Vagina (tissue), 2 donors: ENCODE measurements around the gene HMGB2. TPM values are rescaled to one million over a fixed set of nuclear protein-coding genes. Genes with fewer than 3 reads are reported as not detected.

ENCODE experiments used
- DNase-seq, 2 donors: peaks; one replicate each; pipeline ENCODE4 v3.0.0-alpha.2; 2017; ENCODE audit errors: extremely low spot score in 2 of 2
- H3K27ac ChIP-seq: fragments of 200-600 bp; sonication (generic); one replicate; pipeline ENCODE4 v1.5.1; 2019
- H3K27me3 ChIP-seq: fragments of 200-600 bp; sonication (generic); one replicate; pipeline ENCODE4 v1.5.1; 2019
- H3K36me3 ChIP-seq, 2 donors: fragments of 200-600 bp; sonication (generic); one replicate each; pipeline ENCODE4 v1.5.1; 2017 to 2019
- H3K4me1 ChIP-seq: fragments of 200-600 bp; sonication (generic); one replicate; pipeline ENCODE4 v1.5.1; 2019
- H3K4me3 ChIP-seq, 2 donors: fragments of 200-600 bp; sonication (generic); 1 replicate in 1 of 2; 2 replicates in 1 of 2; pipeline ENCODE4 v1.5.1; 2016 to 2019
- H3K9me3 ChIP-seq: fragments of 200-600 bp; sonication (generic); one replicate; pipeline ENCODE4 v1.5.1; 2019
- CTCF ChIP-seq, 3 experiments: fragments of 450-650 bp in 2 of 3; fragments of 200-600 bp in 1 of 3; sonication (generic) in 1 of 3; IDR thresholded peaks; one replicate each; pipeline ENCODE4 v1.5.1; 2017 to 2019; ENCODE audit warnings: antibody characterized with exemption in 3 of 3, mild to moderate bottlenecking in 2 of 3, moderate library complexity in 2 of 3
- POLR2A ChIP-seq, 2 donors: fragments of 450-650 bp; IDR thresholded peaks; one replicate each; pipeline ENCODE4 v1.6.1; 2017; ENCODE audit warnings: antibody characterized with exemption in 2 of 2, mild to moderate bottlenecking in 2 of 2, moderate library complexity in 2 of 2
- POLR2AphosphoS5 ChIP-seq, 2 donors: sonication (generic); formaldehyde crosslinking; IDR thresholded peaks; one replicate each; pipeline ENCODE4 v1.9.0; 2017; ENCODE audit warnings: antibody characterized with exemption in 2 of 2, mild to moderate bottlenecking in 2 of 2, low read depth in 1 of 2; ENCODE audit not compliant: insufficient read depth in 1 of 2
- intact Hi-C: fragments of 100-400 bp; cut with DNase I; formaldehyde crosslinking; loops from one replicate; pipeline ENCODE4 v1.15.1; 2023
- total RNA-seq: library from RNA; depleted of rRNA; stranded (reverse); fragments of >200 nt; gene quantifications from one replicate; pipeline ENCODE4 v1.2.3, GENCODE V29; 2016

HMGB2 gene
- total RNA-seq, 1 donor from 2014 or later, result 56.7 TPM

DNA sequence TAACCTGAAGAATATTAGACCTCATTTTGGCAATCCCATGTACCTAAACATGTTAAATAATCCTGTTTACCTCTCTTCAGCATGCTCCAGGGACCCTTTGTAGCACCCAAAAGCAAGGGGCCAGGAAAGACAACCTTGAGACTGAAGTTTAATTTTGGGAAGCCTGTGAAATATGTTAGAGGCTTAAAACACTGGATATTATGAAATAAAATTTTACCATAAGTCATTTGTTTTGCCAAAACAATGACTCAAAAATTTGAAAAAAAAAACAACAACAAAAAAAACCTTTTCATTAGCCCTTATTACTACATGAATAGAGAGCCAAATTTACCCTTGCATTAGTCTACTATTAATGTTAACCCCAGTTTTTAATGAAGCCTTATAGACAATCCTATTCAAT, 49.7 kb downstream of the HMGB2 start:
- Histone ChIP-seq H3K36me3 (no peaks in the 10 kb centered on the region), H3K4me1 (no peaks in the 10 kb centered on the region), H3K4me3 (no peak overlapping the region), H3K27ac (no peak overlapping the region), H3K27me3 (no peaks in the 10 kb centered on the region), H3K9me3 (peaks cover 12% of the 10 kb centered on the region)
- intact Hi-C loops, result no loop called here
- TF ChIP-seq POLR2AphosphoS5 (IDR thresholded peaks at IDR 0.05; ENCODE audit: insufficient read depth in 1 of 2, low read depth in 1 of 2) (no peak), CTCF (IDR thresholded peaks at IDR 0.05) (no peak), POLR2A (IDR thresholded peaks at IDR 0.05) (no peak)
- DNase-seq, result no peak

DNA sequence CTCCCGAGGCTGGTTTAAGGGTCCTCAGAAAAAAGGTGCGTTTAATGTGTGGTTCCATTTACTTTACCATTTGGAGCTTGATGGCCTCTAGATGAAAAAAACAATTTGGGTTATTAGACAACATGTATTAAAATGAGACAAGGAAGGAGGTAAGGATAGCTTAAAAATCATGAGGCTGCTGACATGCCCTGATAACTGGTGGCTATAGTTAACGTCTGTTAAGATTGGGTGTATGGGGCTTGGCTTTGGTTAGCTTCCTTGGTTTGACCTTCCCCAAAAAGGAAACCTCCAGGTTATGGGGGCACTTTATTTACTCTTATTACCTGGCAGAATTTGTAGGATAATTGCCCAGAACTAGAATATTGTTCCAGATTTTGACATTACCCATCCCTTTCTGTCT, 51.5 kb downstream of the HMGB2 start:
- H3K36me3 ChIP-seq, result no peaks in the 10 kb centered on the region
- no peak overlapping the region for H3K4me3 ChIP-seq
- TF ChIP-seq POLR2AphosphoS5 (IDR thresholded peaks at IDR 0.05; ENCODE audit: insufficient read depth in 1 of 2, low read depth in 1 of 2), result no peak
- no peak for TF ChIP-seq POLR2A (IDR thresholded peaks at IDR 0.05)
- no peak for TF ChIP-seq CTCF (IDR thresholded peaks at IDR 0.05)
- no peak for DNase-seq
- peaks cover 11% of the 10 kb centered on the region for H3K9me3 ChIP-seq
- H3K27me3 ChIP-seq, result no peaks in the 10 kb centered on the region
- H3K27ac ChIP-seq, result no peak overlapping the region
- H3K4me1 ChIP-seq, result no peaks in the 10 kb centered on the region
- intact Hi-C loops, result no loop called here

- H3K27ac ChIP-seq, result no peak overlapping the region
- H3K27me3 ChIP-seq, result no peaks in the 10 kb centered on the region
- no peak overlapping the region for H3K4me3 ChIP-seq
- peaks cover 7% of the 10 kb centered on the region for H3K9me3 ChIP-seq
- intact Hi-C loops, result no loop called here
- H3K4me1 ChIP-seq, result no peaks in the 10 kb centered on the region
- TF ChIP-seq CTCF (IDR thresholded peaks at IDR 0.05) (no peak), POLR2A (IDR thresholded peaks at IDR 0.05) (no peak), POLR2AphosphoS5 (IDR thresholded peaks at IDR 0.05; ENCODE audit: insufficient read depth in 1 of 2, low read depth in 1 of 2) (no peak)
- DNase-seq, result no peak
- H3K36me3 ChIP-seq, result no peaks in the 10 kb centered on the region
Measured at GRCh38 chr4:173282256-173282562, 51.9 kb downstream of the HMGB2 start.

DNA sequence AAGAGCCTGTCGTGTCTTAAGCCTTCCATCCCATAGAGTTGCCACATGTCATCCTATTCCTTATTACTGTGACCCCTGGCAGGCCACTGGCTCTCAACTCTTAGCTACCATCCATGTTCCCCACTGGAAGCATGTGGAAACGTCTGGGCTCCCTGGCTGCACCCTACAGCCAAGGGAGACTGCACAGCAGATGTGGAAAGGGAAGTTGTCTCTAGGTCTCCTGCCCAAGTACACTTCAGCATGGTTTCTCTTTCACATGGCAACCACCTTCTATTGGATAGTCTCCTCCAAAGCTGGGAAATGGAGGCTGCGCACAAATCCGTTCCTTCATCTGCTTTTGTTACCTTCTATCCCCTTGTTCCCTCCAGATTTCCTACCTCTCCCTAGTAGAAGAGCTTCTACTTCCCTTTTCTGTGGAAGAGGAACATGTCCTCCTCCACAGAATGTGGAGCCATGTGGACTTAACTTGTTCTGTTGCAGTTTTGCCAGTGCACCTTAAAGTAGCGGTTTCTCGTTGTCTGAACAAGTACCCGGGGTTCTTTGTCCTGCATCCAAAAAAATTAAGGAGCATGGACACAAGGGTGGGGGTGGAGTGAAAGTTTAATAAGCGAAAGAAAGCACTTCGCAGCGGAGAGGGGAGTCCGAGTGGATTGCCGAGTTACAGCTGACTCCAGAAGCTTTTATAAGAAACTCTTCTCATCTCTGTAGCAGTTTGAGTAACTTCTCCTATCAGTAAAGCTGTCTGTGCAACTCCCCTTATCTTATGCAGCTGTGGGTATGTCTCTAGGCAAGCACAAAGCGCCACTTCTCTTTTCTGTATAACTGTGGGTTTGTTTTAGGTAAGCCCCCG, 52.5 kb downstream of the HMGB2 start:
- no peaks in the 10 kb centered on the region for H3K4me1 ChIP-seq
- H3K36me3 ChIP-seq, result no peaks in the 10 kb centered on the region
- H3K9me3 ChIP-seq, result peaks cover 4% of the 10 kb centered on the region
- no peak overlapping the region for H3K27ac ChIP-seq
- H3K27me3 ChIP-seq, result no peaks in the 10 kb centered on the region
- H3K4me3 ChIP-seq, result no peak overlapping the region
- TF ChIP-seq POLR2A (IDR thresholded peaks at IDR 0.05) (no peak), CTCF (IDR thresholded peaks at IDR 0.05) (no peak), POLR2AphosphoS5 (IDR thresholded peaks at IDR 0.05; ENCODE audit: insufficient read depth in 1 of 2, low read depth in 1 of 2) (no peak)
- intact Hi-C loops, result no loop called here
- no peak for DNase-seq

Other genes with a start within 250 kb of the HMGB2 start
- gene GALNT7, start 165.5 kb downstream of the HMGB2 start, total RNA-seq, result 9.1 TPM
- gene SAP30, start 36.6 kb upstream of the HMGB2 start, total RNA-seq, result 13.0 TPM
- 0.49 TPM for gene SCRG1, start 64.8 kb upstream of the HMGB2 start, total RNA-seq
- 26.0 TPM for gene HAND2, start 195.9 kb upstream of the HMGB2 start, total RNA-seq